Measurements from ENCODE around the gene EXOC2.

EXOC2 gene

DNA sequence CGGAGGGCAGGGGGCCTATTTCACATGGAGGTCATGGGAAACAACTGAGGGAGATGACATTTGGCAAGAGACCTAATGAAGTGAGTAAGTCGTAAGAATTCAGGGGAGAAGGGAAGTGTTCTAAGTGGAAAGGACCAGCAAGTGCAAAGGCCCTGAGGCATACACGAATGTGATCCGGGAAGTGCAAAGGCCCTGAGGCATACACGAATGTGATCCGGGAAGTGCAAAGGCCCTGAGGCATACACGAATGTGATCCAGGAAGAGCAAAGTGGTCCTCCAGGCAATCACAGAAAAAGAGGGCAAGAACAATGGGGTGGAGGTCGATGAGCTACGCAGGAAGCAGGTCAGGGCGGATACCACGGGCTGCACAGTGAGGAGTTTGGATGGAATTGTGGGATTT lies 24.2 kb upstream of the EXOC2 start:
- Histone ChIP-seq H3K27ac (ENCODE audit: low read length) (no peak overlapping the region), H3K79me2 (ENCODE audit: low read length) (no peaks in the 10 kb centered on the region), H3K27me3 (ENCODE audit: low read depth, low read length) (peaks cover 6% of the 10 kb centered on the region; the same call in 1 of the 2 replicates), H3K9ac (ENCODE audit: low read length) (no peak overlapping the region), H3K4me1 (ENCODE audit: low read length) (peaks cover 1% of the 10 kb centered on the region), H3K4me2 (ENCODE audit: low read length) (no peak overlapping the region), H3K36me3 (replicated peaks; ENCODE audit: low read depth, low read length) (no peaks in the 10 kb centered on the region), H3K4me3 (ENCODE audit: low read length) (no peak overlapping the region), H4K20me1 (ENCODE audit: insufficient read depth, low read length) (no peaks in the 10 kb centered on the region), H2AFZ (ENCODE audit: low read depth, low read length) (no peak overlapping the region), H3K9me3 (ENCODE audit: insufficient read depth, low read length) (no peaks in the 10 kb centered on the region)
- TF ChIP-seq, protein P1, sequence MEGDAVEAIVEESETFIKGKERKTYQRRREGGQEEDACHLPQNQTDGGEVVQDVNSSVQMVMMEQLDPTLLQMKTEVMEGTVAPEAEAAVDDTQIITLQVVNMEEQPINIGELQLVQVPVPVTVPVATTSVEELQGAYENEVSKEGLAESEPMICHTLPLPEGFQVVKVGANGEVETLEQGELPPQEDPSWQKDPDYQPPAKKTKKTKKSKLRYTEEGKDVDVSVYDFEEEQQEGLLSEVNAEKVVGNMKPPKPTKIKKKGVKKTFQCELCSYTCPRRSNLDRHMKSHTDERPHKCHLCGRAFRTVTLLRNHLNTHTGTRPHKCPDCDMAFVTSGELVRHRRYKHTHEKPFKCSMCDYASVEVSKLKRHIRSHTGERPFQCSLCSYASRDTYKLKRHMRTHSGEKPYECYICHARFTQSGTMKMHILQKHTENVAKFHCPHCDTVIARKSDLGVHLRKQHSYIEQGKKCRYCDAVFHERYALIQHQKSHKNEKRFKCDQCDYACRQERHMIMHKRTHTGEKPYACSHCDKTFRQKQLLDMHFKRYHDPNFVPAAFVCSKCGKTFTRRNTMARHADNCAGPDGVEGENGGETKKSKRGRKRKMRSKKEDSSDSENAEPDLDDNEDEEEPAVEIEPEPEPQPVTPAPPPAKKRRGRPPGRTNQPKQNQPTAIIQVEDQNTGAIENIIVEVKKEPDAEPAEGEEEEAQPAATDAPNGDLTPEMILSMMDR (IDR thresholded peaks at IDR 0.05; ENCODE audit: low read depth, low read length), result no peak
- TF ChIP-seq EZH2phosphoT487 (IDR thresholded peaks at IDR 0.05; ENCODE audit: low read depth), result no peak

GRCh38 chr6:715709-716491 lies 23.0 kb upstream of the EXOC2 start:
- Histone ChIP-seq H3K4me3 (ENCODE audit: low read length) (no peak overlapping the region), H3K4me2 (ENCODE audit: low read length) (no peak overlapping the region), H4K20me1 (ENCODE audit: insufficient read depth, low read length) (no peaks in the 10 kb centered on the region), H3K4me1 (ENCODE audit: low read length) (peaks cover 7% of the 10 kb centered on the region), H3K27ac (ENCODE audit: low read length) (no peak overlapping the region), H3K36me3 (replicated peaks; ENCODE audit: low read depth, low read length) (no peaks in the 10 kb centered on the region), H3K9me3 (ENCODE audit: insufficient read depth, low read length) (no peaks in the 10 kb centered on the region), H3K9ac (ENCODE audit: low read length) (no peak overlapping the region), H3K79me2 (ENCODE audit: low read length) (no peaks in the 10 kb centered on the region), H2AFZ (ENCODE audit: low read depth, low read length) (no peak overlapping the region), H3K27me3 (ENCODE audit: low read depth, low read length) (peaks cover 6% of the 10 kb centered on the region; the same call in 1 of the 2 replicates)
- TF ChIP-seq, protein P1 (IDR thresholded peaks at IDR 0.05; ENCODE audit: low read depth, low read length), result no peak
- no peak for TF ChIP-seq EZH2phosphoT487 (IDR thresholded peaks at IDR 0.05; ENCODE audit: low read depth)

DNA sequence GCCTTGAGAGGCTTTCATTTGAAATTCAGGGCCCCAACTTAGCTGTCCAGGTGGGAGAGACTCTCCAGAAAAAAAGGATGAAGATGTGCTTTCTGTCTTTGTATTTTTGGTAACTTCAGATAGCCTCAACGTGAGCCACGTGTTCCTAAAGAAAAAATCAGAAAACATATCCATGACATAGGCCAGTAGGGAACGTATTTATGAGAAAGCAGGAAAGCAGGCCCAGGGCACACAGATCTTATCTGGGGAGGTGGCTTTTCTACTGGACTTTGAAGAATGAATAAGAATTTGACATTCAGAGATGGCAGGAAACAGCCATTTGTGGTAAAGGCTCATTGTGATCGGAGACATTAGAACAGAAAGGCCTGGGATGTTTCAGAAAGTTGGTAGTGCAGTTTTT lies 21.2 kb upstream of the EXOC2 start:
- Histone ChIP-seq H3K79me2 (ENCODE audit: low read length) (no peaks in the 10 kb centered on the region), H3K4me1 (ENCODE audit: low read length) (peaks cover 23% of the 10 kb centered on the region), H3K36me3 (replicated peaks; ENCODE audit: low read depth, low read length) (no peaks in the 10 kb centered on the region), H3K4me3 (ENCODE audit: low read length) (no peak overlapping the region), H3K4me2 (ENCODE audit: low read length) (no peak overlapping the region), H4K20me1 (ENCODE audit: insufficient read depth, low read length) (no peaks in the 10 kb centered on the region), H2AFZ (ENCODE audit: low read depth, low read length) (no peak overlapping the region), H3K27ac (ENCODE audit: low read length) (no peak overlapping the region), H3K9me3 (ENCODE audit: insufficient read depth, low read length) (no peaks in the 10 kb centered on the region), H3K27me3 (ENCODE audit: low read depth, low read length) (no peaks in the 10 kb centered on the region), H3K9ac (ENCODE audit: low read length) (no peak overlapping the region)
- no peak for TF ChIP-seq EZH2phosphoT487 (IDR thresholded peaks at IDR 0.05; ENCODE audit: low read depth)

GRCh38 chr6:713351-713750 lies 20.4 kb upstream of the EXOC2 start:
- no peak overlapping the region for H3K9ac ChIP-seq (ENCODE audit: low read length)
- no peaks in the 10 kb centered on the region for H3K36me3 ChIP-seq (replicated peaks; ENCODE audit: low read depth, low read length)
- H3K9me3 ChIP-seq (ENCODE audit: insufficient read depth, low read length), result no peaks in the 10 kb centered on the region
- H3K4me1 ChIP-seq (ENCODE audit: low read length), result peaks cover 24% of the 10 kb centered on the region
- no peak overlapping the region for H3K4me2 ChIP-seq (ENCODE audit: low read length)
- H4K20me1 ChIP-seq (ENCODE audit: insufficient read depth, low read length), result no peaks in the 10 kb centered on the region
- H3K27me3 ChIP-seq (ENCODE audit: low read depth, low read length), result no peaks in the 10 kb centered on the region
- H3K79me2 ChIP-seq (ENCODE audit: low read length), result no peaks in the 10 kb centered on the region
- no peak overlapping the region for H2AFZ ChIP-seq (ENCODE audit: low read depth, low read length)
- no peak overlapping the region for H3K4me3 ChIP-seq (ENCODE audit: low read length)
- TF ChIP-seq EZH2phosphoT487 (IDR thresholded peaks at IDR 0.05; ENCODE audit: low read depth), result no peak
- TF ChIP-seq, protein P1 (IDR thresholded peaks at IDR 0.05; ENCODE audit: low read depth, low read length), result no peak
- no peak overlapping the region for H3K27ac ChIP-seq (ENCODE audit: low read length)
